IMR-90 (cell line): ENCODE results near the gene DNASE1L1. TPM values are rescaled to one million over a fixed set of nuclear protein-coding genes. Genes with fewer than 3 reads are reported as not detected.

Source experiments
- ATAC-seq: fragments of 200-7000 bp; cut with Tn5 transposase; 2 replicates; pipeline ENCODE4 v1.9.1; 2020; ENCODE audit warnings: low read depth, mild to moderate bottlenecking, moderate library complexity
- BruUV-seq: library from RNA; stranded (reverse); fragments of 400-500 nt; replicated peaks from 2 replicates; lab custom pipeline; 2021; lab: Mats Ljungman, UMichigan
- CTCF ChIA-PET: fragments of 300-600 bp; formaldehyde crosslinking; extraction: SDS; loops from one replicate; lab custom pipeline; 2021; ENCODE audit warnings: antibody characterized with exemption; lab: Yijun Ruan, JAX
- POLR2A ChIA-PET: fragments of 300-600 bp; sonication (Branson Sonifier 250); formaldehyde crosslinking; loops from one replicate; lab custom pipeline; 2022; ENCODE audit warnings: antibody characterized with exemption; ENCODE audit not compliant: unreplicated experiment; lab: Charles Lee
- DNase-seq: peaks from one replicate; pipeline ENCODE4 v3.0.0; 2013
- H2AFZ ChIP-seq: replicated peaks from 2 replicates; pipeline ENCODE3; 2013; ENCODE audit warnings: low read length, mild to moderate bottlenecking; ENCODE audit not compliant: poor library complexity
- H2AK5ac ChIP-seq: 2 replicates; pipeline ENCODE4 v1.6.1; 2013; ENCODE audit warnings: low read depth, low read length, inconsistent platforms
- H2AK9ac ChIP-seq: replicated peaks from 2 replicates; pipeline ENCODE3; 2013; ENCODE audit warnings: mild to moderate bottlenecking, low read depth, low read length, moderate library complexity; ENCODE audit not compliant: poor library complexity
- H2BK120ac ChIP-seq: 2 replicates; pipeline ENCODE4 v1.6.1; 2013; ENCODE audit warnings: low read depth, low read length, inconsistent platforms
- H2BK15ac ChIP-seq: 3 replicates; pipeline ENCODE4 v1.6.1; 2013; ENCODE audit warnings: low read depth, low read length, inconsistent platforms
- H2BK20ac ChIP-seq: 2 replicates; pipeline ENCODE4 v1.6.1; 2013; ENCODE audit warnings: low read depth, mild to moderate bottlenecking, inconsistent platforms, low read length, moderate library complexity
- H2BK5ac ChIP-seq: 2 replicates; pipeline ENCODE4 v1.6.1; 2013; ENCODE audit warnings: mild to moderate bottlenecking, low read depth, low read length, inconsistent platforms; ENCODE audit not compliant: poor library complexity, severe bottlenecking
- H3K14ac ChIP-seq: replicated peaks from 2 replicates; pipeline ENCODE4 v1.6.1; 2013; ENCODE audit warnings: low read depth, low read length, inconsistent platforms
- H3K18ac ChIP-seq: 2 replicates; pipeline ENCODE4 v1.6.1; 2013; ENCODE audit warnings: low read depth, low read length, control low read depth
- H3K23ac ChIP-seq: 2 replicates; pipeline ENCODE4 v1.6.1; 2013; ENCODE audit warnings: low read depth, low read length, inconsistent platforms
- H3K27ac ChIP-seq: 2 replicates; pipeline ENCODE4 v1.5.1; 2013; ENCODE audit warnings: mild to moderate bottlenecking, control low read depth, low read length; ENCODE audit not compliant: insufficient read depth
- H3K27me3 ChIP-seq: 2 replicates; pipeline ENCODE4 v1.6.1; 2013; ENCODE audit warnings: low read length; ENCODE audit not compliant: control insufficient read depth, insufficient read depth
- H3K36me3 ChIP-seq: 2 replicates; pipeline ENCODE4 v1.6.1; 2013; ENCODE audit warnings: low read length, mixed read lengths; ENCODE audit not compliant: control insufficient read depth, insufficient read depth
- H3K4ac ChIP-seq: 2 replicates; pipeline ENCODE4 v1.6.1; 2013; ENCODE audit warnings: low read depth, low read length, inconsistent platforms
- H3K4me1 ChIP-seq: 2 replicates; pipeline ENCODE4 v1.6.1; 2013; ENCODE audit warnings: low read length, mixed read lengths; ENCODE audit not compliant: control insufficient read depth, insufficient read depth
- H3K4me2 ChIP-seq: 2 replicates; pipeline ENCODE4 v1.6.1; 2013; ENCODE audit warnings: low read depth, mild to moderate bottlenecking, control low read depth, low read length, moderate library complexity
- H3K4me3 ChIP-seq: 2 replicates; pipeline ENCODE4 v1.5.1; 2013; ENCODE audit warnings: low read depth, mild to moderate bottlenecking, control low read depth, low read length, moderate library complexity; ENCODE audit not compliant: insufficient read depth
- H3K56ac ChIP-seq: 2 replicates; pipeline ENCODE4 v1.6.1; 2013; ENCODE audit warnings: low read length, inconsistent platforms; ENCODE audit not compliant: insufficient read depth; ENCODE audit errors: extremely low read depth
- H3K79me1 ChIP-seq, 2 experiments: 2 replicates each; pipeline ENCODE4 v1.6.1; 2013; ENCODE audit warnings: low read length in 2 of 2, inconsistent platforms in 1 of 2, low read depth in 1 of 2
- H3K9ac ChIP-seq: 2 replicates; pipeline ENCODE4 v1.6.1; 2013; ENCODE audit warnings: low read depth, low read length, control low read depth
- H3K9me1 ChIP-seq: 2 replicates; pipeline ENCODE4 v1.6.1; 2013; ENCODE audit warnings: low read length, inconsistent platforms; ENCODE audit not compliant: insufficient read depth
- H3K9me3 ChIP-seq: 2 replicates; pipeline ENCODE4 v1.6.1; 2013; ENCODE audit warnings: low read length; ENCODE audit not compliant: control insufficient read depth, insufficient read depth
- H4K20me1 ChIP-seq: 2 replicates; pipeline ENCODE4 v1.6.1; 2013; ENCODE audit warnings: low read length, inconsistent platforms; ENCODE audit not compliant: insufficient read depth
- H4K5ac ChIP-seq: 2 replicates; pipeline ENCODE4 v1.6.1; 2013; ENCODE audit warnings: mild to moderate bottlenecking, low read depth, low read length, control low read depth
- H4K8ac ChIP-seq, 2 experiments: 2 replicates each; pipeline ENCODE4 v1.6.1; 2013; ENCODE audit warnings: low read depth in 2 of 2, low read length in 2 of 2, control low read depth in 1 of 2, inconsistent platforms in 1 of 2
- H4K91ac ChIP-seq: 2 replicates; pipeline ENCODE4 v1.6.1; 2013; ENCODE audit warnings: low read depth, low read length, inconsistent platforms; ENCODE audit not compliant: insufficient read depth
- RCOR1 ChIP-seq: IDR thresholded peaks from 2 replicates; pipeline ENCODE4 v1.6.1; 2012; ENCODE audit warnings: mild to moderate bottlenecking, low read length, improper control_type of control experiment; ENCODE audit not compliant: insufficient replicate concordance
- RFX5 ChIP-seq: IDR thresholded peaks from 2 replicates; pipeline ENCODE4 v1.8.0; 2012; ENCODE audit warnings: low read depth, mild to moderate bottlenecking, low read length, moderate library complexity
- SMC3 ChIP-seq: fragments of 150-350 bp; IDR thresholded peaks from 2 replicates; pipeline ENCODE4 v1.6.1; 2016; ENCODE audit warnings: low read depth, mild to moderate bottlenecking, antibody characterized with exemption, low read length, moderate library complexity
- WGBS, 2 experiments: methylation state at CpG; one replicate each; pipeline versions ENCODE4 v1.1.5 to v1.1.7; 2013; ENCODE audit warnings: missing lambda C conversion rate in 2 of 2; ENCODE audit not compliant: insufficient read length in 1 of 2; ENCODE audit errors: extremely low coverage in 2 of 2; 5-methylcytosine and 5-hydroxymethylcytosine counted together
- dilution Hi-C: fragments of 300-500 bp; cut with HindIII; formaldehyde crosslinking; loops from one replicate; pipeline ENCODE4 v1.14.3; 2018; ENCODE audit warnings: low sequenced_read_pairs; ENCODE audit not compliant: unreplicated experiment
- in situ Hi-C: fragments of 300-500 bp; cut with MboI; formaldehyde crosslinking; loops from 3 replicates; pipeline ENCODE4 v1.14.3; 2019; ENCODE audit warnings: low sequenced_read_pairs, inconsistent platforms, mixed read lengths
- intact Hi-C: fragments of 100-400 bp; cut with micrococcal nuclease; formaldehyde crosslinking; loops from 2 replicates; pipeline ENCODE4 v1.10.0; 2022
- polyA plus RNA-seq, 3 experiments: library from polyadenylated mRNA; depleted of rRNA; stranded (reverse); fragments of >200 nt; gene quantifications; 2 replicates each; pipeline ENCODE4 v1.2.3, GENCODE V29; 2012; ENCODE audit warnings: low replicate concordance in 1 of 3
- total RNA-seq: library from RNA; depleted of rRNA; stranded (reverse); fragments of >200 nt; gene quantifications from 2 replicates; pipeline ENCODE4 v1.2.3, GENCODE V29; 2012
- TF ChIP-seq, protein P1 (sequence below): conservative IDR thresholded peaks from 2 replicates; pipeline ENCODE4 v1.5.1; 2012; ENCODE audit warnings: mild to moderate bottlenecking, low read depth, low read length, improper control_type of control experiment

The DNASE1L1 gene
- total and polyA plus RNA-seq, 2 of the 4 experiments (the other 2 are of a cell fraction): 51.4 to 55.5 TPM

DNA sequence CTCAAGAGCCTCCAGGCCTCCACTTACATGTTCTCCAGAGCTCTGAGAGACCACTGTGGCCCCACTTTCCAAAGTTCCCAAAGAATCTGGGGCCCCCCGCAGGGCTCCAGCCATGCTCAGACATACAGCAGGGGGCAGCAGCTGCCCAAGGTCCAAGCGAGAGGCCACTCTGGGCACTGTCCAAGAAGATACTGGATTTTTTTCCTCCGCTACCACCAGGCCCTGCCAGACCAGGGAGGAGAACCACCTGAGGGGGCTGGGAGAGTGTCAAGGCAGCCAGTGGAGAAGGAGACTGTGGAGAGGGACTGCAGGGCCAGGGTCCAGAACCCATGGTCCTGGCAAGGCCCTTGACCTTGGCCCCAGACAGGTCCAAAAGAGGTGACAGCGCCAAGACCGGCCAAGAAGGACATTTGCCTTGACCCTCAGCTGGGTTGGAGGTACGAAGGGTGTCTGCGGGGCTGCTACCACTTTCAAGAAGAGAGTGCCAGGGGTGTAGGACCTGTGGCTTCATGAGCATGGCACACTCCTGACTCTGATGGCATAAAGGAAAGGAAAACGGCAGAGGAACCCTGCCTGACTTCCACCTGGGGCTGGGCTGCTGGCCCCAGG lies 24.7 kb downstream of the DNASE1L1 start:
- CTCF ChIA-PET: interaction anchor here (0.9 kb wide), 1 partner anchor 9 kb away, joined by 4 read pairs; no protein-coding TSS in a partner anchor
- intact Hi-C loops: no loop called here
- ATAC-seq: no peak

More for the DNA sequence above, 24.7 kb downstream of the DNASE1L1 start:
- Histone ChIP-seq H3K4ac (no peak overlapping the region), H3K18ac (no peak overlapping the region), H2BK15ac (no peak overlapping the region), H4K20me1 (peaks cover 17% of the 10 kb centered on the region), H3K4me1 (peaks cover 2% of the 10 kb centered on the region; the same call in 1 of the 2 replicates), H3K4me2 (no peak overlapping the region), H2BK120ac (no peak overlapping the region), H3K9me3 (no peaks in the 10 kb centered on the region), H3K36me3 (peaks cover 11% of the 10 kb centered on the region; the same call in 1 of the 2 replicates), H3K14ac (no peak overlapping the region), H4K8ac (no peak overlapping the region), H3K27me3 (no peaks in the 10 kb centered on the region), H3K27ac (no peak overlapping the region), H3K56ac (no peak overlapping the region), H3K9me1 (no peaks in the 10 kb centered on the region), H3K23ac (no peak overlapping the region), H2BK20ac (no peak overlapping the region), H3K9ac (no peak overlapping the region), H2AFZ (no peak overlapping the region), H4K5ac (no peak overlapping the region), H4K91ac (no peak overlapping the region), H3K79me1 (peaks cover 0 to 19% of the 10 kb centered on the region in 2 experiments; a peak in 2 of 4 replicates), H3K4me3 (no peak overlapping the region), H2BK5ac (no peak overlapping the region), H2AK9ac (no peak overlapping the region), H2AK5ac (no peak overlapping the region)
- DNase-seq: no peak
- dilution Hi-C loops (no loop called here), in situ Hi-C loops (no loop called here)
- POLR2A ChIA-PET: no interaction called here
- no TSS peak for BruUV-seq
- WGBS, 2 experiments: no CpG with 5 or more reads among the region's 8 CpGs
- TF ChIP-seq RFX5 (no peak), RCOR1 (no peak), SMC3 (peak; percentile 37; the same call in 1 of the 2 replicates)
- TF ChIP-seq, protein P1, sequence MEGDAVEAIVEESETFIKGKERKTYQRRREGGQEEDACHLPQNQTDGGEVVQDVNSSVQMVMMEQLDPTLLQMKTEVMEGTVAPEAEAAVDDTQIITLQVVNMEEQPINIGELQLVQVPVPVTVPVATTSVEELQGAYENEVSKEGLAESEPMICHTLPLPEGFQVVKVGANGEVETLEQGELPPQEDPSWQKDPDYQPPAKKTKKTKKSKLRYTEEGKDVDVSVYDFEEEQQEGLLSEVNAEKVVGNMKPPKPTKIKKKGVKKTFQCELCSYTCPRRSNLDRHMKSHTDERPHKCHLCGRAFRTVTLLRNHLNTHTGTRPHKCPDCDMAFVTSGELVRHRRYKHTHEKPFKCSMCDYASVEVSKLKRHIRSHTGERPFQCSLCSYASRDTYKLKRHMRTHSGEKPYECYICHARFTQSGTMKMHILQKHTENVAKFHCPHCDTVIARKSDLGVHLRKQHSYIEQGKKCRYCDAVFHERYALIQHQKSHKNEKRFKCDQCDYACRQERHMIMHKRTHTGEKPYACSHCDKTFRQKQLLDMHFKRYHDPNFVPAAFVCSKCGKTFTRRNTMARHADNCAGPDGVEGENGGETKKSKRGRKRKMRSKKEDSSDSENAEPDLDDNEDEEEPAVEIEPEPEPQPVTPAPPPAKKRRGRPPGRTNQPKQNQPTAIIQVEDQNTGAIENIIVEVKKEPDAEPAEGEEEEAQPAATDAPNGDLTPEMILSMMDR: peak; percentile 43
